Endothelial cell of umbilical vein (primary cell): ENCODE measurements around the gene MINAR1. TPM values are rescaled to one million over a fixed set of nuclear protein-coding genes. Genes with fewer than 3 reads are reported as not detected.

ENCODE experiments used
- BruUV-seq: library from RNA; stranded (reverse); fragments of 400-500 nt; replicated peaks from 2 replicates; lab custom pipeline; 2021; lab: Mats Ljungman, UMichigan
- CTCF ChIA-PET: fragments of 300-600, 350-600 bp; sonication (Branson Sonifier 250); formaldehyde crosslinking; loops from one replicate; lab custom pipeline; 2021; ENCODE audit warnings: antibody characterized with exemption, inconsistent platforms; lab: Charles Lee
- POLR2A ChIA-PET: fragments of 300-600, 350-600 bp; sonication (Branson Sonifier 250); formaldehyde crosslinking; loops from one replicate; lab custom pipeline; 2021; ENCODE audit warnings: antibody characterized with exemption, inconsistent platforms; lab: Charles Lee
- DNase-seq: peaks from one replicate; pipeline ENCODE4 v3.0.0-alpha.2; 2011; ENCODE audit warnings: low read depth, low spot score
- FAIRE-seq: peaks from 2 replicates; lab custom pipeline; 2011; peaks lifted over from hg19 to GRCh38; lab: Jason Lieb, UNC
- H2AFZ ChIP-seq: 2 replicates; pipeline ENCODE4 v1.6.0; 2012; ENCODE audit warnings: low read depth, low read length, control low read depth, inconsistent platforms
- H3K27ac ChIP-seq: 2 replicates; pipeline ENCODE4 v1.5.1; 2011; ENCODE audit warnings: low read depth, mild to moderate bottlenecking, control low read depth, low read length, moderate library complexity; ENCODE audit not compliant: insufficient read depth
- H3K27me3 ChIP-seq, 2 experiments: 2 replicates each; pipeline versions ENCODE4 v1.6.0 to v1.6.1; 2011; ENCODE audit warnings: low read length in 2 of 2, mixed read lengths in 1 of 2; ENCODE audit not compliant: control insufficient read depth in 2 of 2, insufficient read depth in 2 of 2
- H3K36me3 ChIP-seq, 2 experiments: 2 replicates in 1 of 2; 3 replicates in 1 of 2; pipeline ENCODE4 v1.5.1; 2011; ENCODE audit warnings: low read length in 2 of 2, mild to moderate bottlenecking in 1 of 2, moderate library complexity in 1 of 2; ENCODE audit not compliant: control insufficient read depth in 2 of 2, insufficient read depth in 2 of 2; ENCODE audit errors: extremely low read depth in 1 of 2
- H3K4me1 ChIP-seq: 3 replicates; pipeline ENCODE4 v1.5.1; 2011; ENCODE audit warnings: mild to moderate bottlenecking, low read length; ENCODE audit not compliant: control insufficient read depth, insufficient read depth; ENCODE audit errors: extremely low read depth
- H3K4me2 ChIP-seq: 2 replicates; pipeline ENCODE4 v1.6.1; 2011; ENCODE audit warnings: low read length, control low read depth, mixed read lengths; ENCODE audit not compliant: insufficient read depth
- H3K4me3 ChIP-seq, 3 experiments: fragments of 200-600 bp in 1 of 3; sonication (generic), shearing (Covaris generic) in 1 of 3; replicated peaks in 1 of 3; 2 replicates each; pipeline ENCODE4 v1.5.1; 2011 to 2016; ENCODE audit warnings: control low read depth in 3 of 3, low read length in 3 of 3, mild to moderate bottlenecking in 2 of 3, inconsistent platforms in 1 of 3, low read depth in 1 of 3, moderate library complexity in 1 of 3; ENCODE audit not compliant: insufficient read depth in 1 of 3
- H3K79me2 ChIP-seq: 2 replicates; pipeline ENCODE4 v1.6.0; 2012; ENCODE audit warnings: low read length, inconsistent platforms; ENCODE audit not compliant: control insufficient read depth, insufficient read depth
- H3K9ac ChIP-seq: replicated peaks from 2 replicates; pipeline ENCODE3; 2011; ENCODE audit warnings: low read length, control low read depth; ENCODE audit not compliant: insufficient read depth; ENCODE audit errors: extremely low read depth
- H3K9me1 ChIP-seq: replicated peaks from 3 replicates; pipeline ENCODE4 v1.6.0; 2011; ENCODE audit warnings: mild to moderate bottlenecking, low read length; ENCODE audit not compliant: control insufficient read depth, insufficient read depth; ENCODE audit errors: extremely low read depth
- H3K9me3 ChIP-seq: replicated peaks from 2 replicates; pipeline ENCODE4 v1.5.1; 2012; ENCODE audit warnings: low read length, inconsistent platforms; ENCODE audit not compliant: control insufficient read depth, insufficient read depth
- H4K20me1 ChIP-seq: replicated peaks from 2 replicates; pipeline ENCODE3; 2011; ENCODE audit warnings: mild to moderate bottlenecking, low read length; ENCODE audit not compliant: control insufficient read depth, insufficient read depth; ENCODE audit errors: extremely low read depth
- EZH2 ChIP-seq: IDR thresholded peaks from 2 replicates; pipeline ENCODE4 v1.6.1; 2012; ENCODE audit warnings: borderline replicate concordance, low read depth, mild to moderate bottlenecking, moderate library complexity, low read length, inconsistent platforms; ENCODE audit not compliant: severe bottlenecking
- FOS ChIP-seq: IDR thresholded peaks from 2 replicates; pipeline ENCODE4 v1.6.1; 2011; ENCODE audit warnings: mild to moderate bottlenecking, low read length, moderate library complexity, borderline replicate concordance; ENCODE audit not compliant: insufficient read depth
- MYC ChIP-seq: IDR thresholded peaks from one replicate; pipeline ENCODE4 v1.6.1; 2011; ENCODE audit warnings: mild to moderate bottlenecking, low read depth, low read length
- POLR2AphosphoS5 ChIP-seq: IDR thresholded peaks from 2 replicates; pipeline ENCODE4 v1.6.1; 2012; ENCODE audit warnings: low read depth, mild to moderate bottlenecking, control low read depth, low read length, moderate library complexity; ENCODE audit not compliant: insufficient read depth
- dilution Hi-C: fragments of 300-500 bp; cut with MboI; formaldehyde crosslinking; loops from one replicate; pipeline ENCODE4 v1.15.0; 2019; ENCODE audit warnings: low sequenced_read_pairs; ENCODE audit not compliant: extremely low pct_ligation_motif_present
- intact Hi-C: fragments of 100-400 bp; cut with micrococcal nuclease; formaldehyde crosslinking; loops from one replicate; pipeline ENCODE4 v1.10.0; 2022
- polyA plus RNA-seq, 4 experiments: library from polyadenylated mRNA; depleted of rRNA in 3 of 4; stranded (reverse) in 3 of 4; unstranded in 1 of 4; fragments of >200 nt; gene quantifications; 2 replicates each; pipeline versions ENCODE4 v1.2.1 to v1.2.3, GENCODE V29; 2011 to 2012; ENCODE audit warnings: missing spikeins in 1 of 4
- total RNA-seq: library from RNA; stranded (reverse); gene quantifications from 2 replicates; pipeline ENCODE4 v1.2.3, GENCODE V29; 2021
- TF ChIP-seq, protein P1 (sequence below), 2 donors: IDR thresholded peaks; 1 replicate in 1 of 2; 2 replicates in 1 of 2; pipeline ENCODE4 v1.5.1; 2011; ENCODE audit warnings: low read length in 2 of 2, mild to moderate bottlenecking in 2 of 2, moderate library complexity in 2 of 2, control low read depth in 1 of 2, inconsistent platforms in 1 of 2, low read depth in 1 of 2; ENCODE audit not compliant: insufficient read depth in 1 of 2; ENCODE audit errors: extremely low read depth in 1 of 2
- TF ChIP-seq, protein P2 (sequence below): IDR thresholded peaks from 2 replicates; pipeline ENCODE4 v1.6.1; 2011; ENCODE audit not compliant: insufficient read depth, insufficient read length

MINAR1 gene
- total and polyA plus RNA-seq, 2 donors (not counting 3 experiments of a cell fraction or from before 2014, with no cell fraction given) = 0.33 to 0.93 TPM

DNA sequence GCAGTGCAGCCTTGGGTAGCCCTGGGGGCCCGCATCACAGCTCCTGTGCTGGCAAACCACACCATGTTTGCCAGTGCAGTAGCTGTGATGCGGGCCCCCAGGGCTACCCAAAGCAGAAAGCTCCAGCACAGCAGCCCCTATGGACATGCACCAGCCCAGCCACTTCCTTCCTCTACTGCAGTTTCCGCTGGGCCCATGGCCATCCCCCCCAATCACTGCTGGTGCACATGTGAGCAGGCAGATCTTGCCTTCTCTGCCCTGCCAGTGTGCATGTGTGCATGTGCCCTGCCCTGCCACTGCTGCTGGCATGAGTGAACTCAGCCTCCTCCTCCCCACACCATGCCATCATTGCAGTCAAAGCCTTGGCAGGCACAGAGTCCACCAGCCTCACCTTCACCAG is 20.1 kb upstream of the MINAR1 start:
- intact Hi-C loops (no loop called here), dilution Hi-C loops (no loop called here)
- ChIA-PET POLR2A (no interaction called here), CTCF (no interaction called here)
- no peak overlapping the region for H3K4me3 ChIP-seq
- no peaks in the 10 kb centered on the region for H3K79me2 ChIP-seq
- no peak overlapping the region for H3K27ac ChIP-seq
- H3K9me3 ChIP-seq = no peaks in the 10 kb centered on the region
- no peaks in the 10 kb centered on the region for H3K27me3 ChIP-seq
- TF ChIP-seq MYC = no peak
- TF ChIP-seq, protein P1, sequence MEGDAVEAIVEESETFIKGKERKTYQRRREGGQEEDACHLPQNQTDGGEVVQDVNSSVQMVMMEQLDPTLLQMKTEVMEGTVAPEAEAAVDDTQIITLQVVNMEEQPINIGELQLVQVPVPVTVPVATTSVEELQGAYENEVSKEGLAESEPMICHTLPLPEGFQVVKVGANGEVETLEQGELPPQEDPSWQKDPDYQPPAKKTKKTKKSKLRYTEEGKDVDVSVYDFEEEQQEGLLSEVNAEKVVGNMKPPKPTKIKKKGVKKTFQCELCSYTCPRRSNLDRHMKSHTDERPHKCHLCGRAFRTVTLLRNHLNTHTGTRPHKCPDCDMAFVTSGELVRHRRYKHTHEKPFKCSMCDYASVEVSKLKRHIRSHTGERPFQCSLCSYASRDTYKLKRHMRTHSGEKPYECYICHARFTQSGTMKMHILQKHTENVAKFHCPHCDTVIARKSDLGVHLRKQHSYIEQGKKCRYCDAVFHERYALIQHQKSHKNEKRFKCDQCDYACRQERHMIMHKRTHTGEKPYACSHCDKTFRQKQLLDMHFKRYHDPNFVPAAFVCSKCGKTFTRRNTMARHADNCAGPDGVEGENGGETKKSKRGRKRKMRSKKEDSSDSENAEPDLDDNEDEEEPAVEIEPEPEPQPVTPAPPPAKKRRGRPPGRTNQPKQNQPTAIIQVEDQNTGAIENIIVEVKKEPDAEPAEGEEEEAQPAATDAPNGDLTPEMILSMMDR (IDR thresholded peaks at IDR 0.05; ENCODE audit: extremely low read depth in 1 of 2, insufficient read depth in 1 of 2, low read depth in 1 of 2, low read length in 2 of 2) = no peak
- TF ChIP-seq, protein P2, sequence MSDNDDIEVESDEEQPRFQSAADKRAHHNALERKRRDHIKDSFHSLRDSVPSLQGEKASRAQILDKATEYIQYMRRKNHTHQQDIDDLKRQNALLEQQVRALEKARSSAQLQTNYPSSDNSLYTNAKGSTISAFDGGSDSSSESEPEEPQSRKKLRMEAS = no peak
- TF ChIP-seq EZH2 = no peak
- TF ChIP-seq FOS = no peak
- no peak for TF ChIP-seq POLR2AphosphoS5
- FAIRE-seq = no peak
- no peak overlapping the region for H3K9ac ChIP-seq
- H4K20me1 ChIP-seq = no peaks in the 10 kb centered on the region
- H3K4me1 ChIP-seq = no peaks in the 10 kb centered on the region
- no TSS peak for BruUV-seq
- no peak overlapping the region for H2AFZ ChIP-seq
- no peak for DNase-seq
- H3K9me1 ChIP-seq = no peaks in the 10 kb centered on the region
- H3K4me2 ChIP-seq = no peak overlapping the region
- H3K36me3 ChIP-seq = no peaks in the 10 kb centered on the region
